Esophagus muscularis mucosa (tissue), 4 donors: ENCODE data around the gene NALCN.

Experiments
- EP300 ChIP-seq: sonication (generic); formaldehyde crosslinking; IDR thresholded peaks from one replicate; pipeline ENCODE4 v1.6.1; 2017; ENCODE audit warnings: antibody characterized with exemption
- POLR2AphosphoS5 ChIP-seq, 2 donors: sonication (generic); formaldehyde crosslinking; IDR thresholded peaks; one replicate each; pipeline ENCODE4 v1.6.1; 2017; ENCODE audit warnings: antibody characterized with exemption in 2 of 2
- TF ChIP-seq, protein P1 (sequence below), 3 experiments: fragments of 200-600 bp in 2 of 3; fragments of 450-650 bp in 1 of 3; sonication (generic) in 2 of 3; IDR thresholded peaks; one replicate each; pipeline ENCODE4 v1.5.1; 2017 to 2019; ENCODE audit warnings: antibody characterized with exemption in 3 of 3, mild to moderate bottlenecking in 2 of 3, moderate library complexity in 1 of 3

DNA sequence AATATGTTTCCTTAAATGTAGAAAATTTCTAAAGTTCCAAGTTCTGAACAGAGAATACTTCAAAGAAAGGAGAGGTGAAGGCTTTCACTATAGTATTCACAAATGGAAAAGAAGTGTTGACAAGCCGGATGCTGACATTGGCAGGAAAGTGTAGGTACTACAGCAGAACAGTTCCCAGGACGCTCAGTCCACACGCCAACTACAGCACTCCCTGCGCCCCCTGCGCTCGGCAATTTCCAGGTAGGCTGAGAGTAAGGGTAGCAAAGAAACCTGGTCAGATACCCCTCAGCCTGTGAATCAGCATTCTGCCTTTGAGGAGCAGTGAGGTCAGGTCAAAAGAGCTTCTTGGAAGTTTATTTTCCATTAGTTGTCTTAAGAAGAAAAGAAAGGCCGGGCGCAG lies 115.3 kb downstream of the NALCN start:
- no peak for TF ChIP-seq POLR2AphosphoS5 (IDR thresholded peaks at IDR 0.05)
- no peak for TF ChIP-seq EP300
- TF ChIP-seq, protein P1, sequence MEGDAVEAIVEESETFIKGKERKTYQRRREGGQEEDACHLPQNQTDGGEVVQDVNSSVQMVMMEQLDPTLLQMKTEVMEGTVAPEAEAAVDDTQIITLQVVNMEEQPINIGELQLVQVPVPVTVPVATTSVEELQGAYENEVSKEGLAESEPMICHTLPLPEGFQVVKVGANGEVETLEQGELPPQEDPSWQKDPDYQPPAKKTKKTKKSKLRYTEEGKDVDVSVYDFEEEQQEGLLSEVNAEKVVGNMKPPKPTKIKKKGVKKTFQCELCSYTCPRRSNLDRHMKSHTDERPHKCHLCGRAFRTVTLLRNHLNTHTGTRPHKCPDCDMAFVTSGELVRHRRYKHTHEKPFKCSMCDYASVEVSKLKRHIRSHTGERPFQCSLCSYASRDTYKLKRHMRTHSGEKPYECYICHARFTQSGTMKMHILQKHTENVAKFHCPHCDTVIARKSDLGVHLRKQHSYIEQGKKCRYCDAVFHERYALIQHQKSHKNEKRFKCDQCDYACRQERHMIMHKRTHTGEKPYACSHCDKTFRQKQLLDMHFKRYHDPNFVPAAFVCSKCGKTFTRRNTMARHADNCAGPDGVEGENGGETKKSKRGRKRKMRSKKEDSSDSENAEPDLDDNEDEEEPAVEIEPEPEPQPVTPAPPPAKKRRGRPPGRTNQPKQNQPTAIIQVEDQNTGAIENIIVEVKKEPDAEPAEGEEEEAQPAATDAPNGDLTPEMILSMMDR (IDR thresholded peaks at IDR 0.05): no peak
